NK-92 treated with Interleukin-12 subunit alpha and Interleukin-12 subunit beta, amount 100 ng/mL, for 24 hours (cell line): ENCODE data around the gene PLA2G3.

Experiments
- DNase-seq: peaks from one replicate; lab custom pipeline; 2025; lab: John Stamatoyannopoulos, UW

PLA2G3 gene

GRCh38 chr22:31085928-31086327 lies 54.4 kb downstream of the PLA2G3 start:
- no peak for DNase-seq

GRCh38 chr22:31085493-31085824 lies 54.8 kb downstream of the PLA2G3 start:
- DNase-seq, result no peak

GRCh38 chr22:31084811-31085492 lies 55.4 kb downstream of the PLA2G3 start:
- DNase-seq, result peak; percentile 76
